RWPE1 (cell line): ENCODE measurements around the gene PATJ.

Source experiments
- CTCF ChIA-PET: fragments of 350-600 bp; sonication (Branson Sonifier 250); formaldehyde crosslinking; extraction: SDS; loops from one replicate; lab custom pipeline; 2021; lab: Yijun Ruan, JAX
- POLR2A ChIA-PET: fragments of 400-600 bp; formaldehyde crosslinking; extraction: SDS; loops from one replicate; lab custom pipeline; 2020; ENCODE audit warnings: antibody characterized with exemption; ENCODE audit not compliant: low non-redundant PET; lab: Yijun Ruan, JAX
- DNase-seq: peaks from one replicate; pipeline ENCODE4 v3.0.0; 2012; ENCODE audit warnings: low spot score
- H3K27ac ChIP-seq: fragments of 450-650 bp; 2 replicates; pipeline ENCODE4 v1.5.1; 2017
- TF ChIP-seq, protein P1 (sequence below): fragments of 450-650 bp; conservative IDR thresholded peaks from 2 replicates; pipeline ENCODE4 v1.5.1; 2017; ENCODE audit warnings: low read depth, mild to moderate bottlenecking

Gene PATJ

DNA sequence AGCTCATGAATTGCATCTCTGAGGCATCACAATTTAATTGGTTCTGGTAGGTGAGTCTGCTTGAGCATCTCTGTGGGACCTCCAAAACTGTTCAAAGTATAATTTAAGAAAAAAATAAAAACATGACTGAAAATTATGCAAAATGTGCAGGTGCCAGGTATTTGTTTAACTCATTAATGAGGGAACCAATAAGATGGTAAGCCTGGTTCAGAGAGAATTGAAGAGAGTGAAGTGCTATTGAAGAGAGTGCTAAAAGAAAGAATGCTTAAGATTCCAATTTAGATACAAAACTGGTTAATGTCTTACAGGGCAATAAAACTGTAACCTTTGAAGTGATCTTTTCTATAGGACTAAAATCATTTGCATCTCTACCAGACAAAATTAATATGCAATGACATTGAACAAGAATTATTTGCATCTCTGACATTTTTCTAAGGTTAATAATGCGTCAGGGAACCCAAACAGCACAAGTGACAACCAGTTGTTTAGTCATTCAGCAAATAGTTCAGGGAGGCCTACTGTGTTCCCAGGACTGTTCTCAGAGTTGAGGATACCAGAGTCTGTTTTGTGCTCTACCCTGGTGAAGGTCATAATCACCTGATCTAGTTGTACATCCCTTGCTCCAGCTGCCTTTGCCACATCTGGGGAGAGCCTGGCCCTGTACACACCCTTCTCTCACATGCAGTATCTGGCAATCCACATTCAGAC, 183.5 kb downstream of the PATJ start:
- TF ChIP-seq, protein P1, sequence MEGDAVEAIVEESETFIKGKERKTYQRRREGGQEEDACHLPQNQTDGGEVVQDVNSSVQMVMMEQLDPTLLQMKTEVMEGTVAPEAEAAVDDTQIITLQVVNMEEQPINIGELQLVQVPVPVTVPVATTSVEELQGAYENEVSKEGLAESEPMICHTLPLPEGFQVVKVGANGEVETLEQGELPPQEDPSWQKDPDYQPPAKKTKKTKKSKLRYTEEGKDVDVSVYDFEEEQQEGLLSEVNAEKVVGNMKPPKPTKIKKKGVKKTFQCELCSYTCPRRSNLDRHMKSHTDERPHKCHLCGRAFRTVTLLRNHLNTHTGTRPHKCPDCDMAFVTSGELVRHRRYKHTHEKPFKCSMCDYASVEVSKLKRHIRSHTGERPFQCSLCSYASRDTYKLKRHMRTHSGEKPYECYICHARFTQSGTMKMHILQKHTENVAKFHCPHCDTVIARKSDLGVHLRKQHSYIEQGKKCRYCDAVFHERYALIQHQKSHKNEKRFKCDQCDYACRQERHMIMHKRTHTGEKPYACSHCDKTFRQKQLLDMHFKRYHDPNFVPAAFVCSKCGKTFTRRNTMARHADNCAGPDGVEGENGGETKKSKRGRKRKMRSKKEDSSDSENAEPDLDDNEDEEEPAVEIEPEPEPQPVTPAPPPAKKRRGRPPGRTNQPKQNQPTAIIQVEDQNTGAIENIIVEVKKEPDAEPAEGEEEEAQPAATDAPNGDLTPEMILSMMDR = no peak
- CTCF ChIA-PET = interaction anchor here (0.6 kb wide), 1 partner anchor 77 kb away, joined by 5 read pairs; no protein-coding TSS in a partner anchor
- POLR2A ChIA-PET = no interaction called here
- H3K27ac ChIP-seq = no peak overlapping the region
- no peak for DNase-seq

DNA sequence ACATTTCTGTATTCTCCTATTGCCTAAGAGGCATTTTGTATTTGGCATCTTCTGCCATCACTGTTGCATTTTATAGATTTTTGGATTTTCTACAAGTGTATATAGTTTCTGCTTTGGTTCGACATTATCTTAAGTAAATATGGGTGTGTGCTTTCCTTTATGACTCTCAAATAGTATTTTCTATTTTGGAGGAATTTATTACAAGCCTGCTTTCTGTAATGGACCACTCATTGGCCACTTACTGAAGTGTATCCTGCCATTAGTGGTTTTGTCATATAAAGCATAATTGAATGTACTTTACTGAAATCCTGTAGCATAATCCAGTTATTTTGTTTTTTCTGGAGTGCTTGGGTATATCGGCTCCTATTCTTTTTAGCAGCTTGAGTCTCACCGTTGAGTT, 184.3 kb downstream of the PATJ start:
- POLR2A ChIA-PET = no interaction called here
- CTCF ChIA-PET = no interaction called here
- DNase-seq = no peak
- TF ChIP-seq, protein P1 = no peak
- H3K27ac ChIP-seq = no peak overlapping the region

DNA sequence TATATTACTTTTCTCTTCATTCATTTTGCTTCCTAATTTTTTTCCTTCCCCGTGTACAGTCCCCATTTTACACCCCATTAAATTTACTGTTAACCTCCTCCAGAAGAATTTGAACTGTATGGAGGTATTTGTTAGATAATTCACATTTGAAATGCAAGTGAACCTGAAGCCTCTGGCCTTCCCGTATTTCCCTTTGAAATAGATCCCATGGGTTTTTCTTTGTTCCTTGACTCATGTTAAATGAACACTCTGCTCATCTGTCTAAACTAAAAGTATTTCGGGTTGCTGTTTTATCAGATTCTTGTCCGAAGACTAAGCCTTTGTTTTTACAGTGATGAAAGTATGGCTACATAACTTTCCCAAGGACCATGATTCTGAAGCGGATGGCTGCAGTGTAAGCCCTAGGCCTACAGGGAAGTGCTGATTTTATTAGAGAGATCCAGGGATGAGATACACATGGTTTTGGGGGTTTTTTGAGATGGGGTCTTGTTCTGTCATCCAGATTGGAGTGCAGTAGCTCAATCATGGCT, 187.9 kb downstream of the PATJ start:
- H3K27ac ChIP-seq = no peak overlapping the region
- no peak for DNase-seq
- CTCF ChIA-PET = no interaction called here
- TF ChIP-seq, protein P1 = no peak
- POLR2A ChIA-PET = no interaction called here

DNA sequence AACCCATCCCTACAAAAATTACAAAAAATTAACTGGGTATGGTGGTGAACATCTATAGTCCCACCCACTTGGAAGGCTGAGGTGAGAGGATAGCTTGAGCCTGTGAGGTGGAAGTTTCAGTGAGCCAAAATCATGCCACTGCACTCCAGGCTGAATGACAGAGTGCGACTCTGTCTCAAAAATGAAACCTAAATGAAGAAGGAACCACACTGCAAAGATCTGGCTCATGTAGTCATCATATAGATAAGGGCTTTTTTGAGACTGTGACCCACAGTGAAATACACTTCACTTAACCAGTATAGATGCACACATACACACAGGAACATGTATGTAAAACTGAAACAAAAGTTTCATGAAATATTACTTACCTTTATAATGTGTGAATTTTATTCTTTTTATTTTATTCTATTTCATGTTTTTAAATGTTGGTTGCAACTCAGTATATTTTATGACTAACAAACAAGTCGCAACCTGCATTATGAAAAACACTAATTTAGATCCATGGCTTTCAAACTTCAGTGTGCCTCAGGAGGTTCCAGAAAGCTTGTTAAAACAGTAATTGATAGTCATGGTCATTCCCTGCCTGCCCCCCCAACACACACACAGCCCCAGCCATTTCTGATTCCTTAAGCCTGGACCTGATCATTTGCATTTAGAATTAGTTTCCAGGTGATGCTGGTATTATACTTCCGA, 189.5 kb downstream of the PATJ start:
- H3K27ac ChIP-seq = no peak overlapping the region
- DNase-seq = no peak
- ChIA-PET POLR2A (no interaction called here), CTCF (no interaction called here)
- TF ChIP-seq, protein P1 = no peak

DNA sequence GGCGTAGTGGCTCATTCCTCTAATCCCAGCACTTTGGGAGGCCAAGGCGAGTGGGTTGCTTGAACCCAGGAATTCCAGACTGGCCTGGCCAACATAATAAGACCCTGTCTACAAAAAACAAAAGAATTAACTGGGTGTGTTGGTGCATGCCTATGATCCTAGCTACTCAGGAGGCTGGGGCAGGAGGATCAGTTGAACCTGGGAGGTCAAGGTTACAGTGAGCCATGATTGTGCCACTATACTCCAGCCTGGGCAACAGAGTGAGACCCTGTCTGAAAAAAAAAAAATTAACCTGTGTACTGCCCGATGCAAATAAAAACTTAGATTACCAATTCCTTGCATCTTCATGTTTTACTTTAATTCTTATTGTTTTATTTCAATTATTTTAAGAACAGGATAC, 193.2 kb downstream of the PATJ start:
- TF ChIP-seq, protein P1 = no peak
- CTCF ChIA-PET = no interaction called here
- POLR2A ChIA-PET = no interaction called here
- no peak overlapping the region for H3K27ac ChIP-seq
- no peak for DNase-seq

DNA sequence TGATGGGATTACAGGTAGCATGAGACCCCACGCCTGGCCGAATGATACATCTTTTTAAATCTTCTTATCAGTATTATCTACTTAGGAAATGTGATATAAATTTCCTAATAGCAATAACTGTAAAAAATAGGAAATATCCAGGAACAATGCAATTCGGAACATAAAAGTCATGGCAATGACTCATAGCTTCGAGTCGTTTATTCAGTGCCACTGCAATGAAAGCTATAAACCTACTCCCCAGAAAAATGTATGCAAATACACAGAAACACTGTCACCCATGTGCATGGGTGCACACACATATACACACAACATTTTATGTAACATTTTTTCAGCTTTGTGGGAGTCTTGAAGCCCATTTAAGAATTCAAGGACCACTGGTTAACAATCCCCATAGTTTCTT, 194.6 kb downstream of the PATJ start:
- ChIA-PET POLR2A (no interaction called here), CTCF (interaction anchor here (0.7 kb wide), 1 partner anchor 153 kb away, joined by 3 read pairs; no protein-coding TSS in a partner anchor)
- no peak for DNase-seq
- TF ChIP-seq, protein P1 = no peak
- no peak overlapping the region for H3K27ac ChIP-seq
